ENCODE measurements around the gene LCN2.
"Not testable (repeated sequence)": the region's sequence is repeated elsewhere in the genome, so short reads cannot be mapped to it uniquely, and the experiment has no call there.

The LCN2 gene

GRCh38 chr9:128149001-128149701 is at the start of gene LCN2:
LCN2 (plus strand) TSS chr9:128149453; CDS start chr9:128149526, 73 bp downstream.
- no peak for DNase-seq

DNA sequence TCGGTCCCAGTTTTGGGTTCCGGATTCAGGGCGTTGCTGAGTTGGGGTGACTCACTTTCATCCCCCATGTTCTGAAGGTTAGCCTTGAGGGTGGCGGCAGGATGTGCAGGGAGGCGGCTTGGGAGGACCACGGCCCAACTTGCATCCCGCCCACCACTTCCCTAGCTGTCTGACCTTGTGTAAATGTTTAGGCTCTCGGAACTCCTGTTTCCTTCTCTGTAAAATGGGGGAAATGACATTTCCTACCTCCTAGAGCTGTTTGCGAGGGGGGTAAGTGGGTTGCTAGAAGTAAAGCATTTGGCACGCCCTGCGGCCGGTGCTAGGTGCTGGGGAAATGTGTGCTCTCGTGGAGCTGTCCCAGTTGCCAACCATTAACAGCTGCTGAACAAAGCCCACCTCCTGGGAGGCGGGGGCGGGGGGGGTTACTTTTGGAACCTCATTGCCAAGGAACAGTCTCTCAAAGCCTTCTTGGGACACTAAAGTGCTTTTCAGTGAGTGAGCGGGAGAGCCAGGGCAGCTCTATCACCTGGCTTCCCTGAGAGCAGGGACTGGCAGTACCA is 49.2 kb upstream of the LCN2 start:
- no peak for DNase-seq

DNA sequence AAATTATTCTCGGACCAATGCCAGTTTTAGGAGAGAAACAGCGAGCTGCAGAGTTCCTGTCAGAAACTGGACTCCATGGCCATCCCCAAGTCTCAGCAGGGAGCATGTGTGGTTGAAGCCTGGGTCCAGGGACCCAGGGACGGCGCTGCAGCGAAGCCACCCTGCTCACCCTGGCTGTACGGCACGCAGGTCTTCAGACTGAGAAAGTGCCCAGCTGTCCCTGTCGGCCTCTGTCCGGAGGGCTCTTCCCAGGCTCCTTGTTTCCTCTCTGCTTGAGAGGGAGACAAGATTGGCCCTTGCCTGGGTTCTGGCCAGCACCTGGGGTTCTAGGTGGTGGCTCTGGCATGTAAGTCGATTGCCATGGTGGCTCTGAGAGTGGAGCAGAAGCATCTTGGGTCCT is 48.7 kb upstream of the LCN2 start:
- DNase-seq: no peak

- no peak for DNase-seq
Observed at GRCh38 chr9:128101231-128101661, 48.0 kb upstream of the LCN2 start.

GRCh38 chr9:128101690-128102089 is 47.6 kb upstream of the LCN2 start:
- no peak for DNase-seq

- DNase-seq: no peak
Observed at GRCh38 chr9:128102196-128102595, 47.1 kb upstream of the LCN2 start.

DNA sequence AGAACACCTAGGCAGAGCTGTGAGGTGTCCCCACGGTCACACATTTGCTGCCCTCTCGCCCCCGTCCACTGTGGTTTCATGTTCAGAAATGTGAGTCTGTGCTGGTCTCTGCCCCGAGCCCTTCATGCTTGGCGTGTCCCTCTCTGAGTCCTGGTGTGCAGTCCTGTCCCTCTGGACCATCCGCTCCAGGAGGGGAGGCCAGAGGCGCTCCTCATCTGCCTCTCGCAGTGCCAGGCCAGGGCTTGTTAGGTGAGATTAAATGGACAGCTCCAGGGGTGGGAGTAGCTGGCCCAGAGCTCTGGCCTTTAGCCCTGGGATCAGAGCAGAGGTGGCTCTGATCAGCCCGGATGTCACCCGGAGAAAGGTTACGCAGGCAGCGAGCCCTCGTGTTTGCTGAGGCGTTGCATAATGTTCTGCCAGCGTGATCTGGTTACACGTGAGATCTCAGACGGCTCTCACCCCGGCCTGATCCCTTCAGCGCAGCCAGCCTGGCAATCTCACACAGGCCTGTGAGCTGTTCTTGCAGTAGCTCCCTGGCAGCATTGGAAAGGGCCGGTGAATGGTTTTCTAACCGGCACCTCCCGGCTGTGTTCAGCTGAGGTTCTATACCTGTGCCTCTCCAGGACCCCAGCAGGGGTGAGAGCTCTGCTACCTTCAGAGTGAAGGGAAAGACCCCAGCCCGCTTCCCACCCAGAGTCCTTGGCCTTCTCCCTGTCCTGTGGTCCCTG is 46.2 kb upstream of the LCN2 start:
- DNase-seq: no peak

GRCh38 chr9:128103589-128103962 is 45.7 kb upstream of the LCN2 start:
- DNase-seq: no peak

GRCh38 chr9:128104171-128104618 is 45.1 kb upstream of the LCN2 start:
- DNase-seq: no peak

DNA sequence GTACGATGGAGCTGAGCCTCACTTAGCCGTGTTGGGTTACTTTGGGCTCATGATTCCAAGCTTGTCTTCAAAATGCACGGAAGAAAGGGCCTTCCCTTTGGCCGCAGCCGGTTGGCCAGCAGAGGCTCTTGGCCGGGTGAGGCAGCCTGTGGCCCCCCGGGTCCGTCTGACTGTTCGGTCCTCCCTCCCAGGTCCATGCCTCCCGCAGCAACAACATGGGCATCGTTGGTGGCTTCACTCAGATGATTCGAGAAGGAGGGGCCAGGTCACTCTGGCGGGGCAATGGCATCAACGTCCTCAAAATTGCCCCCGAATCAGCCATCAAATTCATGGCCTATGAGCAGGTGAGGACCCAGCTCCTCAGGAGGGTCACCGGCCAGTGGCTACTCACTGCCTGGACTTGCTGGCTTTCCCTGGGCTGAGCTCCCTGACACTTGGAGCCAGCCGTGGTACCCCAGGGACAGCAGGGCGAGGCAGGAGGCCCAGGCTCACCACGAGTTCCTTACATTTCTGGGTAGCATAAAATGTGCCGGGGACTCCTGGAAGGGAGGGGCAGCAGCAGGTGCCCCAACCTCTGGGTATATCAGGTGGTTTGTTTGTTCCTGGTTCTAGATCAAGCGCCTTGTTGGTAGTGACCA is 43.6 kb upstream of the LCN2 start:
- no peak for DNase-seq

DNA sequence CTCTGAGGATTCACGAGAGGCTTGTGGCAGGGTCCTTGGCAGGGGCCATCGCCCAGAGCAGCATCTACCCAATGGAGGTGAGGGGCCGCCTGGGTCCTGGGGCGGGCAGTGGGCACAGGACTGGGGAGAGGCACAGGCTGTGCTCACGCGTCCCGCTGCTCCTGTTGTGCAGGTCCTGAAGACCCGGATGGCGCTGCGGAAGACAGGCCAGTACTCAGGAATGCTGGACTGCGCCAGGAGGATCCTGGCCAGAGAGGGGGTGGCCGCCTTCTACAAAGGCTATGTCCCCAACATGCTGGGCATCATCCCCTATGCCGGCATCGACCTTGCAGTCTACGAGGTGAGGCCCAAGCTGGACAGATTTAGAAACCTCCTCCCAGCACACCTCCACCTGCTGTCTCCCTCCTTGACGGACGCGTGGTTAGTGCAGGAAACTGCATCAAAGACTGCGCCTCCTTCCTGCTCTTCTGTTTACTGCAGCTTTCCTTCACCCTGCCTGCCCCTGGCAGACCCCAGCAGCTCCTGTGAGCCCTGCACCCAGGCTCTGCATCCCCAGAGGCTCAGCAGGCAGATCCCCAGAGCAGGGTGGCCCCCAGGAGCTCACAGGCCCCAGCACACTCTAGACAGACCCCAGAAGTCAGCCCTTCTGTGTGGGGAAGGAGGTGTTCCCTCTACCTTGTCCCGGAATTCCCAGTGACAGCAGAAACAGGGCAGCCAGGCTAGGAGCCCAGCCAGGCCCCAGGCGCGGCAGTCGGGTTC is 42.9 kb upstream of the LCN2 start:
- no peak for DNase-seq

- DNase-seq: no peak
Observed at GRCh38 chr9:128106940-128107467, 42.2 kb upstream of the LCN2 start.

DNA sequence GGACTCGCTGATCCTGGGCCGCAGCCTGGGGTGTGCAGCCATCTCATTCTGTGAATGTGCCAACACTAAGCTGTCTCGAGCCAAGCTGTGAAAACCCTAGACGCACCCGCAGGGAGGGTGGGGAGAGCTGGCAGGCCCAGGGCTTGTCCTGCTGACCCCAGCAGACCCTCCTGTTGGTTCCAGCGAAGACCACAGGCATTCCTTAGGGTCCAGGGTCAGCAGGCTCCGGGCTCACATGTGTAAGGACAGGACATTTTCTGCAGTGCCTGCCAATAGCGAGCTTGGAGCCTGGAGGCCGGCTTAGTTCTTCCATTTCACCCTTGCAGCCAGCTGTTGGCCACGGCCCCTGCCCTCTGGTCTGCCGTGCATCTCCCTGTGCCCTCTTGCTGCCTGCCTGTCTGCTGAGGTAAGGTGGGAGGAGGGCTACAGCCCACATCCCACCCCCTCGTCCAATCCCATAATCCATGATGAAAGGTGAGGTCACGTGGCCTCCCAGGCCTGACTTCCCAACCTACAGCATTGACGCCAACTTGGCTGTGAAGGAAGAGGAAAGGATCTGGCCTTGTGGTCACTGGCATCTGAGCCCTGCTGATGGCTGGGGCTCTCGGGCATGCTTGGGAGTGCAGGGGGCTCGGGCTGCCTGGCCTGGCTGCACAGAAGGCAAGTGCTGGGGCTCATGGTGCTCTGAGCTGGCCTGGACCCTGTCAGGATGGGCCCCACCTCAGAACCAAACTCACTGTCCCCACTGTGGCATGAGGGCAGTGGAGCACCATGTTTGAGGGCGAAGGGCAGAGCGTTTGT is 41.6 kb upstream of the LCN2 start:
- no peak for DNase-seq

DNA sequence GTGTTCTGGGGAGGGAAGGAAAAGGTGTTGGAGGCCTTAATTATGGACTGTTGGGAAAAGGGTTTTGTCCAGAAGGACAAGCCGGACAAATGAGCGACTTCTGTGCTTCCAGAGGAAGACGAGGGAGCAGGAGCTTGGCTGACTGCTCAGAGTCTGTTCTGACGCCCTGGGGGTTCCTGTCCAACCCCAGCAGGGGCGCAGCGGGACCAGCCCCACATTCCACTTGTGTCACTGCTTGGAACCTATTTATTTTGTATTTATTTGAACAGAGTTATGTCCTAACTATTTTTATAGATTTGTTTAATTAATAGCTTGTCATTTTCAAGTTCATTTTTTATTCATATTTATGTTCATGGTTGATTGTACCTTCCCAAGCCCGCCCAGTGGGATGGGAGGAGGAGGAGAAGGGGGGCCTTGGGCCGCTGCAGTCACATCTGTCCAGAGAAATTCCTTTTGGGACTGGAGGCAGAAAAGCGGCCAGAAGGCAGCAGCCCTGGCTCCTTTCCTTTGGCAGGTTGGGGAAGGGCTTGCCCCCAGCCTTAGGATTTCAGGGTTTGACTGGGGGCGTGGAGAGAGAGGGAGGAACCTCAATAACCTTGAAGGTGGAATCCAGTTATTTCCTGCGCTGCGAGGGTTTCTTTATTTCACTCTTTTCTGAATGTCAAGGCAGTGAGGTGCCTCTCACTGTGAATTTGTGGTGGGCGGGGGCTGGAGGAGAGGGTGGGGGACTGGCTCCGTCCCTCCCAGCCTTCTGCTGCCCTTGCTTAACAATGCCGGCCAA is 40.8 kb upstream of the LCN2 start:
- DNase-seq: no peak

GRCh38 chr9:128109050-128109709 is 40.1 kb upstream of the LCN2 start:
- DNase-seq: no peak

DNA sequence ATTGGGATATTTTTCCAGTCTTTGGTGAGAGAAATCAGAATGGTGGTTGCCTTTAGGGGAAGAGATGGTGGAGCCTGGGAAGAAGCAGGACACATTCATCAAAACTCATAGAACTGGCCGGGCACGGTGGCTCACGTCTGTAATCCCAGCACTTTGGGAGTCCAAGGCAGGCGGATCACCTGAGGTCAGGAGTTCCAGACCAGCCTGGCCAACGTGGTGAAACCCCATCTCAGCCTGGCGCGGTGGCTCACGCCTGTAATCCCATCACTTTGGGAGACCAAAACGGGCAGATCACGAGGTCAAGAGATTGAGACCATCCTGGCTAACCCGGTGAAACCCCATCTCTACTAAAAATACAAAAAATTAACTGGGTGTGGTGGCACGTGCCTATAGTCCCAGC is 37.5 kb upstream of the LCN2 start:
- not testable (repeated sequence) for DNase-seq

GRCh38 chr9:128113526-128114325 is 35.5 kb upstream of the LCN2 start:
- no peak for DNase-seq

DNA sequence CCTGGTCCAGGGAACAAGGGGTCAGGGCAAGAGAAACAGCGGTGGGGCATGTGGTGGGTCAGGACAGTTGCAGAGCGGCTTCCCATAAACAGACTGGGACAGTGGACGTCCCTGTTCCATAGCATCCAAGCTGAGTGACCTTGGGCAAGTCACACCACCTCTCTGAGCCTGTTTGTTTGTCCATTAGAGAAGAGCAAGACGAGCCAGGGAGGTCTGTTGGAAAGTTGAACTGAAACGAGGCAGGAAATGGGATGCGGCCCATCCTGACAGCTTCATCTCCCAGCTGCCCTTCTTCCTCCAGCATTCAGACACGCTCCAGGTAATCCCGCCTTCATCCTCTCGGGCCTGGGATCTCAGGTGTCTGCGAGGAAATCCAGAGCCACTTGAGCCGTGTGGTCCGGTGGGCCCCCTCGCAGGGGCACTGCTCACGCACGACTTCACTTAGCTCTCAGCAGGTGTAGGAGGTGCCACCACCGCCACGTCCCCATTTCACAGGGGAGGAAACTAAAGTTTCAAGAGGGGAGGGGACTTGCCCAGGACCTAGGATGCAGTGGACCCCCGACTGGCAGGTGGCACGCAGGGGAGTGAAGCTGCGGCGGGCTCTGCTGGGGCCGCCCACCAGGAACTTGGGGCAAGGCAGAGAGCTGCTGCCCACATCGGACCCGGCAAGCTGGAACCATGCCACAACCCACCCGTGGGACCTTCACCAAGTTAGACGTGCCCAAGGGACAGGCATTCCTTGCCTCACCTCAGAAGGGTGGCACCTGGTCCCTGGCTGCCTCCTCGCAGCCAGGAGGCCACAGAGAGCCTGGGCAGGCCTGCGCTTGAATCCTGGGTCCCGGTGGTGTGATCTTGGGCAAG is 34.7 kb upstream of the LCN2 start:
- DNase-seq: no peak
